Measurements from ENCODE around the gene MGME1.

DNA sequence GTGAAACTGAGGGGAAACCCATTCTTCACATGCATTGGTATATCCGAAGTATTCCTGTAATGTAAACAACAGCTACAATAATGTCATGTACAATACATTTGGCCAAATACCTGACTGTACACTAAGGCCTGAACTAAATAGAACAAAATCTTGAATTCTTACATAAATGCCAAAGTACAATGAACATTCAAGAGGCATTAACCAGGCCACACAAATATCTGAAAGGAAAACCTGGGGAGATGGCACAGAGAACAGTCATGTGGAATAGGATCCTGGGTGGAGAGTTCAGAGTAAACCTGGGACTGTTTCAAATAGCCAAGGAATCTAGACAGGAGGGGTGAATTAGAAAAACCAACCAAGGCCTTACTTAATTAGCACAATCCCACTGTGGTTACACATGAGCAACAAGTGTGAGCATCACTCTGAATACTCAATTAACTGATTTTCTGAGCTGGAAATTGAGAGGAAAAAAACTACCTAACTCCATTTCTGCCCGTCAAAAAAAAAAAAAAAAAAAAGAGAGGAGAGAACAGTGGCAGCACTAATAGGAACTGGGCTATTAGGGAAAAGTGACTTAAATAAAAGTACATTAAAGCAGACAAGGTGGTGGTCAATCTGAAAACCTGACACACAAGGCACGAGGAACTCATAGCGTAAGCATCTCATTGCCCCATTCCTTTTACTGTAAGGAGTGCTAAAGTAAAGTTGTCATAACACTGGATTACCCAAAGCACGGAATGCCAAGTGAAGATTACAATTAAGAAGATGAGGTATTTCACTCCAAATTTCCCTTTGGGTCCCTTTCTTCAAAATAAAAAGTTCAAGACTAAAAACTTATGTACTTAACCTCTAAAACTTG, 11.1 kb upstream of the MGME1 start:
- TF ChIP-seq POLR2A (IDR thresholded peaks at IDR 0.05) (no peak), EP300 (IDR thresholded peaks at IDR 0.05) (no peak)
- TF ChIP-seq, protein P1, sequence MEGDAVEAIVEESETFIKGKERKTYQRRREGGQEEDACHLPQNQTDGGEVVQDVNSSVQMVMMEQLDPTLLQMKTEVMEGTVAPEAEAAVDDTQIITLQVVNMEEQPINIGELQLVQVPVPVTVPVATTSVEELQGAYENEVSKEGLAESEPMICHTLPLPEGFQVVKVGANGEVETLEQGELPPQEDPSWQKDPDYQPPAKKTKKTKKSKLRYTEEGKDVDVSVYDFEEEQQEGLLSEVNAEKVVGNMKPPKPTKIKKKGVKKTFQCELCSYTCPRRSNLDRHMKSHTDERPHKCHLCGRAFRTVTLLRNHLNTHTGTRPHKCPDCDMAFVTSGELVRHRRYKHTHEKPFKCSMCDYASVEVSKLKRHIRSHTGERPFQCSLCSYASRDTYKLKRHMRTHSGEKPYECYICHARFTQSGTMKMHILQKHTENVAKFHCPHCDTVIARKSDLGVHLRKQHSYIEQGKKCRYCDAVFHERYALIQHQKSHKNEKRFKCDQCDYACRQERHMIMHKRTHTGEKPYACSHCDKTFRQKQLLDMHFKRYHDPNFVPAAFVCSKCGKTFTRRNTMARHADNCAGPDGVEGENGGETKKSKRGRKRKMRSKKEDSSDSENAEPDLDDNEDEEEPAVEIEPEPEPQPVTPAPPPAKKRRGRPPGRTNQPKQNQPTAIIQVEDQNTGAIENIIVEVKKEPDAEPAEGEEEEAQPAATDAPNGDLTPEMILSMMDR (IDR thresholded peaks at IDR 0.05) = no peak
